ENCODE results near the gene TMEM259. TPM values are rescaled to one million over a fixed set of nuclear protein-coding genes. Genes with fewer than 3 reads are reported as not detected.

Gene TMEM259
- total and polyA plus RNA-seq, 2 donors from 2014 or later: 129 to 180 TPM

- Histone ChIP-seq H3K9me3 (ENCODE audit: control insufficient read depth in 2 of 3, insufficient read depth in 1 of 3, low read length in 3 of 3) (peaks cover 0 to 14% (median 4%) of the 10 kb centered on the region in 3 donors), H3K4me3 (ENCODE audit: low read length in 3 of 3) (no peak overlapping the region), H3K27ac (ENCODE audit: low read depth in 2 of 2, low read length in 2 of 2) (no peak overlapping the region), H3K36me3 (ENCODE audit: control insufficient read depth in 2 of 3, insufficient read depth in 3 of 3, low read length in 3 of 3) (peaks cover 0 to 8% (median 0%) of the 10 kb centered on the region in 3 donors), H3K27me3 (ENCODE audit: control insufficient read depth, insufficient read depth, low read length) (no peaks in the 10 kb centered on the region), H3K9ac (ENCODE audit: low read length in 3 of 3) (no peak overlapping the region), H3K4me1 (ENCODE audit: control insufficient read depth in 2 of 3, insufficient read depth in 2 of 3, low read depth in 1 of 3, low read length in 3 of 3) (peaks cover 0 to 13% (median 4%) of the 10 kb centered on the region in 3 donors)
- no peak for DNase-seq
- intact Hi-C loops (cut with DNase I): no loop called here
- FAIRE-seq: no peak
- TF ChIP-seq CTCF (IDR thresholded peaks at IDR 0.05; ENCODE audit: borderline replicate concordance, extremely low read depth, insufficient read depth): no peak
Measured at GRCh38 chr19:1062387-1063029, 41.6 kb upstream of the TMEM259 start.

- Histone ChIP-seq H3K4me1 (ENCODE audit: control insufficient read depth in 2 of 3, insufficient read depth in 2 of 3, low read depth in 1 of 3, low read length in 3 of 3) (peaks cover 0 to 13% (median 4%) of the 10 kb centered on the region in 3 donors), H3K27ac (ENCODE audit: low read depth in 2 of 2, low read length in 2 of 2) (no peak overlapping the region), H3K4me3 (ENCODE audit: low read length in 3 of 3) (no peak overlapping the region), H3K9me3 (ENCODE audit: control insufficient read depth in 2 of 3, insufficient read depth in 1 of 3, low read length in 3 of 3) (peaks cover 0 to 19% (median 7%) of the 10 kb centered on the region in 3 donors), H3K27me3 (ENCODE audit: control insufficient read depth, insufficient read depth, low read length) (no peaks in the 10 kb centered on the region), H3K9ac (ENCODE audit: low read length in 3 of 3) (no peak overlapping the region), H3K36me3 (ENCODE audit: control insufficient read depth in 2 of 3, insufficient read depth in 3 of 3, low read length in 3 of 3) (peaks cover 0 to 8% (median 0%) of the 10 kb centered on the region in 3 donors)
- intact Hi-C loops (cut with DNase I): no loop called here
- peak in 1 of 5 donors; percentile 70 for DNase-seq
- FAIRE-seq: no peak
- TF ChIP-seq CTCF (IDR thresholded peaks at IDR 0.05; ENCODE audit: borderline replicate concordance, extremely low read depth, insufficient read depth): no peak
Measured at GRCh38 chr19:1061987-1062386, 41.1 kb upstream of the TMEM259 start.

DNA sequence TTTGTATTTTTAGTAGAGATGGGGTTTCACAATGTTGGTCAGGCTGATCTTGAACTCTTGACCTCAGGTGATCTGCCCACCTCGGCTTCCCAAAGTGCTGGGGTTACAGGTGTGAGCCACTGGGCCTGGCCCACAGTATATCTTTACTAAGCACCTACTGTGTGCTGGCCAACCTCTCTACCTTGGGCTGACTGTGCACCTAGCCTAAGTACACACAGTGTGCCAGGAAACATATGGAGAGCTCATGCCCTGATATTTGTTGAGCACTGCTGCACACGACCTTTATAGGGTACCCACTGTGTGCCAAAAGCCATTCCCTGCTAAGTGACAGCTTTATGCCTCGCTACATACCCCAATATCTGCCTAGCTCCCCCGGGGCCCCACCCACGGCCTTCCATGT lies 39.8 kb upstream of the TMEM259 start:
- intact Hi-C loops (cut with DNase I): no loop called here
- Histone ChIP-seq H3K9ac (ENCODE audit: low read length in 3 of 3) (no peak overlapping the region), H3K27me3 (ENCODE audit: control insufficient read depth, insufficient read depth, low read length) (no peaks in the 10 kb centered on the region), H3K36me3 (ENCODE audit: control insufficient read depth in 2 of 3, insufficient read depth in 3 of 3, low read length in 3 of 3) (peaks cover 0 to 8% (median 0%) of the 10 kb centered on the region in 3 donors), H3K9me3 (ENCODE audit: control insufficient read depth in 2 of 3, insufficient read depth in 1 of 3, low read length in 3 of 3) (peaks cover 0 to 29% (median 7%) of the 10 kb centered on the region in 3 donors), H3K4me1 (ENCODE audit: control insufficient read depth in 2 of 3, insufficient read depth in 2 of 3, low read depth in 1 of 3, low read length in 3 of 3) (peaks cover 0 to 8% (median 4%) of the 10 kb centered on the region in 3 donors), H3K4me3 (ENCODE audit: low read length in 3 of 3) (no peak overlapping the region), H3K27ac (ENCODE audit: low read depth in 2 of 2, low read length in 2 of 2) (no peak overlapping the region)
- FAIRE-seq (no peak), DNase-seq (no peak)
- no peak for TF ChIP-seq CTCF (IDR thresholded peaks at IDR 0.05; ENCODE audit: borderline replicate concordance, extremely low read depth, insufficient read depth)

All from kidney (tissue), 14 donors.